HG02623 (cell line): ENCODE data around the gene KCNA5.

Experiments
- ATAC-seq: cut with Tn5 transposase; IDR thresholded peaks from one replicate; pipeline ENCODE4 v1.9.1; 2021; ENCODE audit warnings: moderate library complexity; ENCODE audit not compliant: unreplicated experiment

Gene KCNA5

GRCh38 chr12:5059358-5059757 is 15.7 kb downstream of the KCNA5 start:
- ATAC-seq: no peak

- no peak for ATAC-seq
Observed at GRCh38 chr12:5060958-5061357, 17.3 kb downstream of the KCNA5 start.

- ATAC-seq: no peak
Observed at GRCh38 chr12:5063149-5063548, 19.5 kb downstream of the KCNA5 start.

- ATAC-seq: no peak
Observed at GRCh38 chr12:5064913-5065490, 21.3 kb downstream of the KCNA5 start.

GRCh38 chr12:5066251-5066650 is 22.6 kb downstream of the KCNA5 start:
- no peak for ATAC-seq

- no peak for ATAC-seq
Observed at GRCh38 chr12:5068126-5068525, 24.4 kb downstream of the KCNA5 start.

- no peak for ATAC-seq
Observed at GRCh38 chr12:5068619-5069018, 24.9 kb downstream of the KCNA5 start.

GRCh38 chr12:5070090-5070489 is 26.4 kb downstream of the KCNA5 start:
- no peak for ATAC-seq

- no peak for ATAC-seq
Observed at GRCh38 chr12:5071496-5071895, 27.8 kb downstream of the KCNA5 start.

GRCh38 chr12:5072311-5072710 is 28.6 kb downstream of the KCNA5 start:
- ATAC-seq: no peak

- no peak for ATAC-seq
Observed at GRCh38 chr12:5073054-5073453, 29.4 kb downstream of the KCNA5 start.

GRCh38 chr12:5073853-5074252 is 30.2 kb downstream of the KCNA5 start:
- no peak for ATAC-seq

GRCh38 chr12:5076761-5077160 is 33.1 kb downstream of the KCNA5 start:
- no peak for ATAC-seq

- no peak for ATAC-seq
Observed at GRCh38 chr12:5078423-5078822, 34.7 kb downstream of the KCNA5 start.

GRCh38 chr12:5081016-5081415 is 37.3 kb downstream of the KCNA5 start:
- ATAC-seq: no peak

- ATAC-seq: no peak
Observed at GRCh38 chr12:5083955-5084849, 40.5 kb downstream of the KCNA5 start.

- ATAC-seq: no peak
Observed at GRCh38 chr12:5085896-5086295, 42.2 kb downstream of the KCNA5 start.

- no peak for ATAC-seq
Observed at GRCh38 chr12:5087831-5088554, 44.3 kb downstream of the KCNA5 start.

- no peak for ATAC-seq
Observed at GRCh38 chr12:5088586-5089264, 45.0 kb downstream of the KCNA5 start.

- ATAC-seq: no peak
Observed at GRCh38 chr12:5094551-5094950, 50.9 kb downstream of the KCNA5 start.

- no peak for ATAC-seq
Observed at GRCh38 chr12:5094986-5095385, 51.3 kb downstream of the KCNA5 start.
